GM20431 (cell line): ENCODE results near the gene THAP11.
"Not testable (repeated sequence)": the region's sequence is repeated elsewhere in the genome, so short reads cannot be mapped to it uniquely, and the experiment has no call there.

ENCODE experiments used
- in situ Hi-C: fragments of 300-500 bp; cut with MseI, MboI; formaldehyde crosslinking; loops from one replicate; pipeline ENCODE4 v1.15.0; 2020; ENCODE audit warnings: low sequenced_read_pairs; ENCODE audit not compliant: unreplicated experiment

Gene THAP11

DNA sequence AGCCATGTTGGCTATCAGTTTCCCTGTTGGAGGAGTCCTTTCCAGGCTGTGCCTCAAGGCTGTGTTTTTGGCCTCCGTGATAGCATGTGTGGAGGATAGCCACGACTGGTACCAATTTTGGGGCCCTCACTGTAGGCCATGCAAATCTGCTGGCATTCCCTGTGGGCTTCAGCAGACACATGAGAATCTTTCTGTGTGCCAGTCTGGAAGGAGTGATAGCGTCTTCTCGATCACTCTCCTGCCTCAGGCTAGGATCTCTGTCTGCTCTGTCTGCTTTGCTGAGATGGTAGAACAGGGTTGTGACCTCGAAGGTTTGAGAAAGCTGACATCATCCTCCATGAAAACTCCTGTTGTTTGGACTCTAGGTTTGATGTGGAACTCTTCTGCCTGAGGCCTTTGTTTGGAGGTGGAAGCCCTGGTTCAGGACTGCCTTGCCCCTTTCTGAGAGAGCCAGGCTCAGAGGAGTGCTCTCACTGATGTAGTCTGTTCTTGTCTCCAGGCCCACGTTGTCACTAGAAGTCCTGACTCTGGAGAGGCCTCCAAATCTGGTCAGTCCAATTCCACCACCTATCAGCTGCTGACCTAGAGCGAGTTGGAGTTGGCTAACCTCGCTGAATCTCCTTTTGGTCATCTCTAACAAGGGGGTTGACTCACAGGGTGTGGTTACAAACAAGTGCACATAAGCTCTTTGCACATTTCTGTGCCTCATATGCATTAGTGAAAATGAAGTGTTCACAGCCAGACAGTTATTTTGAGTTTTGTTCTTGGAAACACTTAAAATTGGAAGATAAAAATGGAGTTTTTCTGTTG is 18.7 kb downstream of the THAP11 start:
- in situ Hi-C loops: no loop called here

DNA sequence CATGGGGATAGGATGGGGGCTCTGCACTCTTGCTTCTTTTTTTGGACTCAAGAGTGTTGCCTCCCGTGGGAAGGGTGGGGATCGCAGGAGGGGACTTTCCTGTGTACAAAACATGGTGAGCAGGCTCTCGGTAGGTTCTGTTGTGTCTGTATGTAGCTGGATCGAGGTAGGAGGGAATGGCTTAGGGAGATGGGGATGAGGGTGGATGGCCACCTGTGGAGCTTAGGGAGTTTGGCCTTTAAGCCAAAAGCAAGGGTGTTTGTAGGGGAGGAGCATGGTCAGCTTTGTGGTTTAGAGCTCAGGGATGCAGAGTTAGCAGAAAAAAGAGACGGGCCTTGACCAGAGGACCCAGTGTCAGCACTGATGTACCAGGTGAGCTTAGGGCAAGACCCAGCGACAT is 19.8 kb downstream of the THAP11 start:
- in situ Hi-C loops: no loop called here

DNA sequence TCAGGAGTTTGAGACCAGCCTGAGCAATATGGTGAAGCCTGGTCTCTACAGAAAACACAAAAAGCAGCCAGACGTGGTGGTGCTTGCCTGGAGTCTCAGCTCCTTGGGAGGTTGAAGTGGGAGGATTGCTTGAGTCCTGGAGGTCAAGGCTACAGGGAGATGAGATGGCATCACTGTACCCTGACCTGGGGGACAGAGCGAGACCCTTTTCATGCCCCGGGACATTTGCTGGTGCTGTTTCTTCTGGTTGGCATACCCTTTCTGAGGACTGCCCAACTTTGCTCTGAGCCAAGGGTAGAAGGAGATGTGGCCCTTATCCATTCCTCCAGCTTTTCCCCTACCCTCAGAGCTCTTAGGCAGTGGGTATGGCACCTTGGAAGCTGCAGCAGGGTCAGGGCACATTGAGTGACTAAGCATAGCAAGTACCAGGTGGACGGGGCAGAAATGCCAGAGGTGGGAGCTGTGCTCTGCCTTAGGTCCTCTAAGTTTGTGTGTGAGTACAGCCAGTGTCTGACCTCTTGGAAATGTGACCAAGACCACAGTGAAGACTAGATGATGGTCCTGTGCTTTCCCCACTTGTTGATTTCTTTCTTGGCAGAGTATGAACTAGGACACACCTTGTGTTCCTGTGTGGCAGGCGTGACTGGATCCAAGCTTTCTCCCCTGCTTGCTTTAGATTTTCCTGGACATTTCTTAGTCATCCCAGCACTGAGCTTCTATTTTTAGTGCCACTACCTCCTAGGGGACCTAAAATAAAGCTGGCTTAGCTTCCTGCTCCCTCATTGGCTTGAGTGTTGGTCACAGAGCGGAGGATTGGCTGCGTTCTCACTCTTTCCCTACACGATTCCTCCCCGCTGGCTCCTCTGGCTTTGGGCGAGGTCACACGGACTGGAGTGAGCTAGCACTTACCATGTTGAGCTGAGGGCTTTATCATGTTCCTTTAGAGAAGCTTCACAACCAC is 20.8 kb downstream of the THAP11 start:
- in situ Hi-C loops: no loop called here

DNA sequence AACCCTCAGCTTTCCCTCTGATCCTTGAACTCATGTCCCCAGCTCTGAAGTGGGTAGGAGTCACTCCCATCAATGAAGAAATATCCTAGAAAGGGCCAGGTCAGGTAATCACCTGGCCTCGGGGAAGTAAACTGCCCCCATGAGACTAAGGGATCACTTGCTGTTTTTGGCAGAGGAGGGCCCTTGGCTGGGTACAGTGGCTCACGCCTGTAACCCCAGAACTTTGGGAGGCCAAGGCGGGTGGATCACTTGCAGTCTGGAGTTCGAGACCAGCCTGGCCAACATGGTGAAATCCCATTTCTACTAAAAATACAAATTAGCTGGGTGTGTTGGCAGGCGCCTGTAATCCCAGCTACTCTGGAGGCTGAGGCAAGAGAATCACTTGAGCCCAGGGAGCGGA is 21.9 kb downstream of the THAP11 start:
- in situ Hi-C loops: not testable (repeated sequence)

DNA sequence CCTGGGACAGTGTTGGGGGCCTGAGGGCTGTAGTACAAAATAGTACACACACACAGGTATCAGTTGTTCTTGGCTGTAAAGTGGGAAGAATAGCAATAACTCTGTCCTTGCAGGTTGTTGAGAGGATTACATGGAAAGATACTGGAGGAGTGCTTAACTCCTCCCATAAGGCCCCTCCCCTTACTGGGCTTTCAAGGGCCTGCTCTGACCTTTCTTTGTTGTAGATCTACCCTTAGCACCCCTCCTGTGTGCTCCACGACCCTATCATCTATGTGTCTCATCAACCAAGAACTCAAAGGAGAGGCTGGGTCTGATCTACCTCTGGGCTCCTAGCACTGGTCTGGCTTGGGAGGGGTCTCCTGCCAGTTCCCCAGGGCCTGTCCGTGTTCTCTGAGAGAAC is 22.5 kb downstream of the THAP11 start:
- in situ Hi-C loops: no loop called here

DNA sequence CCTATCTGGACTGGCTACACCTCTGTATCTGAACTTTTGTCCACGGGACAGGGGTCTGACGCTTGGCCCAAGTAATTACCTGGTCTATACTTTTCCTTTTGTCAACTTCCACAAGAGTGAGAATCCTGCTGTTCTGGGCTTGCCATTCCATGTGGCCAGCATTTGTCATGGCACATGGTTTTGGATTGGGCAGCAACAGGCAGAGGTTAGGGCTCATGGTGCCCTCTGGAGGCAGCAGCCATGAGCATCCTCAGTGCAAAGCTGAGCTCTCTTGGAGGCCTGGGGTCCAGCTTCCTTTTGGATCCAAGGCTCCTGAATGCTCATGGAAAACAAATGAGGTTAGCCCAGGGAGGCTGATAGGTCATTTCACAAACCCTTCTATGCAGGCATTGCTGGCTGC is 23.2 kb downstream of the THAP11 start:
- in situ Hi-C loops: no loop called here

DNA sequence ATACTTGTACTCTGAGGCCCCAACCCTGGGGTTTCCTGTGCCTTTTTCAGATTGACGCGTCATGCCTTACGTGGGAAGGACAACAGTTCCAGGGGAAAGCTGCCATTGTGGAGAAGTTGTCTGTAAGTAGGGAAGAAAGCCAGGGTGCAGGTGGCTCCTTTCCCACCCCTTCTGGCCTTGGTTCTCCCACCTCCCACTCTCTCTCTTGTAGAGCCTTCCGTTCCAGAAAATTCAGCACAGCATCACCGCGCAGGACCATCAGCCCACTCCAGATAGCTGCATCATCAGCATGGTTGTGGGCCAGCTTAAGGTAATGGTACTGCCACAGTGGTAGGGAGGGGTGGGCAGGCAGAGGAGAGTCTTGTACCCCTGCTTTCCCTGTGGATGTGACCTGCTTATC is 26.2 kb downstream of the THAP11 start:
- in situ Hi-C loops: no loop called here

DNA sequence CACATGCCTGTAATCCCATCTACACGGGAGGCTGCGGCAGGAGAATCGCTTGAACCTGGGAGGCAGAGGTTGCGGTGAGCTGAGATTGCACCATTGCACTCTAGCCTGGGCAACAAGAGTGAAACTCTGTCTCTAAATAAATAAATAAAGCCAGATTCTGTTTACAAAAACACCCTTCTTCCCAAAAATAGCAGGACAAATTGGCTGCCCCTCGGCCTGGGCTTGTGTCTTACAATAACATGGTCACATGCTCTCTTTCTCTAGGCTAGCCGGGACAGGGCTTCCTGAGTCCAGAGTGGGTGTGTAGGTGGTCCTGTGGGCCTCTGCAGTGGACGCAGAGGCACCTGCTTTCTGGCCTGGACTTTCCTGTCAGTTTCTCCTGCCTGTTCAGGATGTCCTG is 27.5 kb downstream of the THAP11 start:
- in situ Hi-C loops: no loop called here

DNA sequence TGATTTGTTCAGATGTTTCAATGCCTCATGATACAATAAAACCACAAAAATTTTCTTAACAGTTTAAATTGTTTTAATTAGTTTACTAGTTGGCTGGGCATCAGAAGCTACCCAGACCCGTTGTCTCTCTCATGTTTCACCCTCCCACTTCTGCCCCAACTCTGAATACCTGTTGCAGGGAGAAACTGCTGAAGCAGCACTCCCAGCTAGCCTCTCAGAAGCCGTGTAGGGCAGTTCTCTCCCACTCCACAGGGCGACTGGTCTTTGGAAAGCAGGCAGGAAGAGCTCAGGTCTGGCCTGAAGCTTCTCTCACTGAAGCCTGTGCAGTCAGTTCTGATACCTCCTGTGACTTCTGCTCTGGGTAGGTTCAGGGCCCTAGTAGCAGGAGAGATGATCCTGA is 29.1 kb downstream of the THAP11 start:
- in situ Hi-C loops: no loop called here

DNA sequence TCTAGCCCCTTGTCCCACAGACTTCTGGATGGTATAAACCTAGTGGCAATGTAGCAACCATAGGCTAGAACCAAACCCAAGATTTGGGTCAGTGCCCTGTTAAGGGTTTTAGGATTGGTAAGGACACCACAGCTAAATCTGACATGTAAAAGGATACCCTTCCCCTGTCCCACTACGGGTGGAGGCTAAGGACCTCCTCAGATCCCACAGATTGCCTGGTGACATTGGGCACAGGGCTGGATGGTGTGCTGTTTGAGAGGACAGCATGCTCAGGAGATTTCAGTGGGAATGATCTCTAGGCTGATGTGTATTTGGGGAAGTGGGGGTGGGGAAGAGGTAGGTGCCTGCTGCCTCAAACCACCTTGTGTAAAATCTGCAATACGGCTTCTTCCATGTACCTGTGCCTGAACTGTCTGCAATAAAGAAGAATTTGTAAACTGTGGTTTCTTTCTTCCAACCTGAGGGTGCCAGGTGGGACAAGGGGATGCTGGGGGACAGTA is 30.1 kb downstream of the THAP11 start:
- in situ Hi-C loops: no loop called here

DNA sequence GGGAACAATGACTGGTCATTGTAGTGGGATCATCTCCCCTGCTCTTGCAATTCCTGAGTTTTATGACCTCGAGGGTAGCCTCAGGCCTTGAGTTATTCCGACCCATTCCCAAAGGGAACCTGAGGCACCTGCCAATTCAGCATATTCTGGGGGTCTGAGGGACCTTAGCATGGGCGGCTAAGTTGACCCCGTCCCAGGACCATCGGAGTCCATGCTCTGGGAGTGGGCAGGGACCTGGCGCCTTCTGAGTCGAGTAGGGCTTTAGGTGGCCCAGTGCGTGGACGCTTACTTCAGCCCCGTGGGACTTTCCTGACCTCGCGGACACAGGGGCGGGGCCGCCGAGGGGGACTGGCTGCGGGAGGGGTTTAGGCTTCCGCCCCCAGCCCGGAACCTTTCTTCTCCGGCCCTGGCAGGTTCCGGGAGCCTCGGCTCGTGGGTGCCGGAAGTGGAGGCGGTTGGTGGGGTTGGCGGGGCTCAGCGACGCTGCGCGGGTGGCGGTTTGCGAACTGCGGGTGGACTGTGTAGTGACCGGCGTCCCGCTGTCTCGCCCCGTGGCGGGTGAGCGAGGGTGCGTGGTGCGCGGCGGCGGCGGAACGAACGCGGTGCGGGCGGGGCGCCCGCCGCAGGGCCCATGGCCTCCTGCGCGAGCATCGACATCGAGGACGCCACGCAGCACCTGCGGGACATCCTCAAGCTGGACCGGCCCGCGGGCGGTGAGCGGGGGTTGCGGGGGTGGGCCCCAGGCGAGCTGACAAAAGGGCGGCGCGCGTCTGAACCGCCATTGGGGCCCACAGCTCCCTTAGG is 30.7 kb downstream of the THAP11 start, which contains the start of gene EDC4:
EDC4 (plus strand) TSS at position 422 of the 804 bp plus-strand sequence; CDS start at position 632, 210 bp downstream.
- in situ Hi-C loops: no loop called here

DNA sequence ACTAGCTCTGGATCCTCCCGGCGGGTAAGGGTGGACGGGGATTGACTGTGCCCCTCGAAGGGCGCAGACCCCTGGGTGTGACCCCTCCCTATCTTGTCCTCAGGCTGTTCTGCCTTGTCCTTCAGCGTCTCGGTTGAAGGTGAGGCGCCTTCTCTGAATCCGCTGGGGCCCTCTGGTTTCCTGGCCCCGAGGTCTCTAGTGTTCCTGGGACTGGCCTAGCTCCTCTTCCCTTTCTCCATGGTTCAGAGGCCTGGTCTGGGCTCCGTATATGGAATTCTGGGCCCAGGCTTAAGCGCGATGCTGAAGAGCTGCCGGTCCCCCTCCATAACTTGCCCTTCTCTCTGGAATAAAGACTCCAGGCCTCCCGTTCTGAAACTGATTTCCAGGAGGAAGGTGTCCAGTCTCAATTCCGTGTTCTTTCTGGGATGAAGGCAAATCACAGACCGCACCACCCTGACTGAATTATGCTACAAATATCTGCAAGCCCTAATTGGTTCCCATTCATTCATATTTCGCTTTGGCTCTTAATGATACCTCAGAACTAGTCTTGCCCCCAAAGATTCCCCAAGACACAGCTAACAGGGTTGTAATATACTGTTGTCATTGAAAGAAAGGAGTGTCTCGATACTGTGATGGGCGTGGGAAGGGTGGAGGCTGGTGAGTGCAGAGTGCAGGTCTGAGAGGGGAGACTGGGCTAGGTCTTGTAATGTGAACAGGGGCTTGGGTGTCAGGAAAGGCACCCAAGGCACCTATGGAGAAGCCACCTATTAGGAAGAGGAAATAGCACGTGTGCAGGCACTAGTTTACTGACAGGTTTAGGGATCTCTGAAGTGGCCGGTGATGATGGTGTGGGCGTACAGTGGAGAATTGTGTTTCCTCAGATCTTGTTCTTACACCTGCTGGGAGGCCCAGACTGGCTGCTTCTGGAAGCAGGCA is 31.6 kb downstream of the THAP11 start:
- in situ Hi-C loops: no loop called here

DNA sequence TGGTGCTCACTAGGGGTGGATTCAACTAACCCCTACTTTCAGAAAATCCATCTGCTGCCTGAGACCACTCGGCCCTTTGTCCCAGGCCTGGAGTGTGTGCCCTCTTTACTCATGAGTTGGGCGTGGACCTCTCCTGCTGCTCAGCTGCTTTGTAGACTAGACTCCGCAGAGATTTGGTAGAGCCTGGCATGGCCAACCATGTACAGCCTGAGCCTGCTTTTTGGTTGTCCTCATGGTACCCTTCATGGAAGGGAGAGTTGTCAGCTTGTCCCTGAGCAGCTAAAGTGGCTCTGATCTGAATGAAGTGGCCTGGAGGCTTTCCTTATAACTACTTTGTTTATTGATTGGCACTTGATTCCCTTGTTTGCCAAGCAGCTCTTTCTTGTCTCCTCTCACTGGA is 32.3 kb downstream of the THAP11 start:
- in situ Hi-C loops: no loop called here

DNA sequence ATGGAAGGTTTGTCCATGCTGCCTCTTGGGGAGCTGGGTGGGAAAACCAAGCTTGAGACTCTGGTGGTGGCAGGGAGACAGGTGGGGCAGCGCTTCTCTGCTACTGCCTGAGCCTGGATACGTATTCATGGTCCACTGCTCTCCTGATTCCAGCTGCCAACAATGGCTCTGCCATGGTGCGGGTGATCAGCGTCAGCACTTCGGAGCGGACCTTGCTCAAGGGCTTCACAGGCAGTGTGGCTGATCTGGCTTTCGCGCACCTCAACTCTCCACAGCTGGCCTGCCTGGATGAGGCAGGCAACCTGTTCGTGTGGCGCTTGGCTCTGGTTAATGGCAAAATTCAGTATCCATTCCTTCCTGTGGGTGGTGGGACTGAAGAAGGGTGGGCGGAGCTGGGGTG is 34.9 kb downstream of the THAP11 start:
- in situ Hi-C loops: no loop called here

DNA sequence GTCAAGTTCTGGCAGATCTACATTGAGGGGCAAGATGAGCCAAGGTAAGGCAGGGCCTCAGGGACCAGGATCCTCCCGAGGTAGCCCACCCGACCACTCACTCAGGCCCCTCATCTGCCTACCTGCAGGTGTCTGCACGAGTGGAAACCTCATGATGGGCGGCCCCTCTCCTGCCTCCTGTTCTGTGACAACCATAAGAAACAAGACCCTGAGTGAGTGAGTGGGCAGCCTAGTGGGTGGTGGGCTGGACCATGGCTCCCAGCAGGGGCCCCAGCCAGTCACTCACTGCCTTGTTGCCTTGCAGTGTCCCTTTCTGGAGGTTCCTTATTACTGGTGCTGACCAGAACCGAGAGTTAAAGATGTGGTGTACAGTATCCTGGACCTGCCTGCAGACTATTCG is 36.1 kb downstream of the THAP11 start:
- in situ Hi-C loops: no loop called here

DNA sequence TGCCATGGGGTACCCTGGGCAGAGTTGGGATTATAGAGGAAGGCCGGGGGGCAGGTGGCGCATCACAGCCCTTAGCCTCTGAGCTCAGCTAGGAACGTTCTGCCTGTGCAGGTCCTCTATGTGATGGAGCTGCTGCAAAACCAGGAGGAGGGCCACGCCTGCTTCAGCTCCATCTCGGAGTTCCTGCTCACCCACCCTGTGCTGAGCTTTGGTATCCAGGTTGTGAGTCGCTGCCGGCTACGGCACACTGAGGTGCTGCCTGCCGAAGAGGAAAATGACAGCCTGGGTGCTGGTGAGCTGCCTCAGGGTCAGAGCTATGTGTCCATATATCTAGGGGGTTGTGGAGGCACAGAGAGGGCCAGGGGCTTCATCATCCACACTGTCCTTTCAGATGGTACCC is 36.7 kb downstream of the THAP11 start:
- in situ Hi-C loops: no loop called here

DNA sequence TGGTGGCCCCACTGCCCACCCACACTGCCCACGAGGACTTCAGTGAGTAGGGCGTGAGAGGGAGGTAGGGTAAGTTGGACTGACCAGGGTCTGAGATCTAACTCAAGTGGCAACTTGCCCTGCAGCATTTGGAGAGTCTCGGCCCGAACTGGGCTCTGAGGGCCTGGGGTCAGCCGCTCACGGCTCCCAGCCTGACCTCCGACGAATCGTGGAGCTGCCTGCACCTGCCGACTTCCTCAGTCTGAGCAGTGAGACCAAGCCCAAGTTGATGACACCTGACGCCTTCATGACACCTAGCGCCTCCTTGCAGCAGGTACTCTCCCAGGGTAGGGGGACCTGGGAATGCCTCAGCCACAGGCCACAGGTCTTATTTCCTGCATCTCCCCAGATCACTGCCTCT is 37.3 kb downstream of the THAP11 start:
- in situ Hi-C loops: no loop called here

DNA sequence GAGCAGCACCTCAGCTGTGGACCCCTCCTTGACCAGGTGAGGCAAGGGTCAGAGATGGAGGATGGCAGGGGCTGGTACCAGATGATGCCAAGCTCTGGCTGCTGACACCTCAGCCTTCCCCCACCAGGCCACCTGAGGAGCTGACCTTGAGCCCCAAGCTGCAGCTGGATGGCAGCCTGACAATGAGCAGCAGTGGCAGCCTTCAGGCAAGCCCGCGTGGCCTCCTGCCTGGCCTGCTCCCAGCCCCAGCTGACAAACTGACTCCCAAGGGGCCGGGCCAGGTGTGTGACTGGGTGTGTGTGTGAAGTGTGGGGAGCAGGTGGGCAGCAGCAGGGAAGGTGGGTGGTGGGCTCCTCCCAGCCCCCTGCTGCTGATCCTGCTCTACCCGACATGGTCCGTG is 37.8 kb downstream of the THAP11 start:
- in situ Hi-C loops: no loop called here

DNA sequence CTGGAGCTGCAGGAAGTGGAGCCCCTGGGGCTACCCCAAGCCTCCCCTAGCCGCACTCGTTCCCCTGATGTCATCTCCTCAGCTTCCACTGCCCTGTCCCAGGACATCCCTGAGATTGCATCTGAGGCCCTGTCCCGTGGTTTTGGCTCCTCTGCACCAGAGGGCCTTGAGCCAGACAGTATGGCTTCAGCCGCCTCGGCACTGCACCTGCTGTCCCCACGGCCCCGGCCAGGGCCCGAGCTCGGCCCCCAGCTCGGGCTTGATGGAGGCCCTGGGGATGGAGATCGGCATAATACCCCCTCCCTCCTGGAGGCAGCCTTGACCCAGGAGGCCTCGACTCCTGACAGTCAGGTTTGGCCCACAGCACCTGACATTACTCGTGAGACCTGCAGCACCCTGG is 38.5 kb downstream of the THAP11 start:
- in situ Hi-C loops: no loop called here
